ENCODE results near the gene TIMM50.

Gene TIMM50

GRCh38 chr19:39502640-39503417 is 22.2 kb downstream of the TIMM50 start:
- DNase-seq = no peak

- DNase-seq = no peak
These were observed 25.9 kb downstream of the TIMM50 start for GRCh38 chr19:39506598-39506943.

GRCh38 chr19:39506944-39507714 is 26.5 kb downstream of the TIMM50 start:
- DNase-seq = peak; percentile 67

GRCh38 chr19:39507715-39508364 is 27.2 kb downstream of the TIMM50 start:
- no peak for DNase-seq

- DNase-seq = no peak
These were observed 28.0 kb downstream of the TIMM50 start for GRCh38 chr19:39508629-39509028.

GRCh38 chr19:39509233-39509632 is 28.6 kb downstream of the TIMM50 start:
- no peak for DNase-seq

- no peak for DNase-seq
These were observed 32.4 kb downstream of the TIMM50 start for GRCh38 chr19:39512988-39513387.

- DNase-seq = no peak
These were observed 34.4 kb downstream of the TIMM50 start, which contains the start of gene SELENOV for GRCh38 chr19:39514840-39515550. SELENOV (plus strand) TSS chr19:39515139; CDS start chr19:39515213, 74 bp downstream.

- no peak for DNase-seq
These were observed 35.0 kb downstream of the TIMM50 start for GRCh38 chr19:39515551-39516191.

- no peak for DNase-seq
These were observed 35.6 kb downstream of the TIMM50 start for GRCh38 chr19:39516270-39516669.

GRCh38 chr19:39517432-39517831 is 36.8 kb downstream of the TIMM50 start:
- no peak for DNase-seq

GRCh38 chr19:39518458-39518857 is 37.8 kb downstream of the TIMM50 start:
- DNase-seq = no peak

GRCh38 chr19:39518975-39519374 is 38.3 kb downstream of the TIMM50 start:
- no peak for DNase-seq

- no peak for DNase-seq
These were observed 40.2 kb downstream of the TIMM50 start for GRCh38 chr19:39520541-39521484.

- no peak for DNase-seq
These were observed 43.9 kb downstream of the TIMM50 start for GRCh38 chr19:39524495-39524894.

- DNase-seq = no peak
These were observed 44.6 kb downstream of the TIMM50 start for GRCh38 chr19:39525205-39525604.

GRCh38 chr19:39531834-39532232 is 51.2 kb downstream of the TIMM50 start:
- no peak for DNase-seq

- peak; percentile 91 for DNase-seq
These were observed 51.8 kb downstream of the TIMM50 start, which contains the start of gene EID2B for GRCh38 chr19:39532233-39533002. EID2B (minus strand) TSS chr19:39532852; CDS start chr19:39532802, 50 bp downstream.

- DNase-seq = no peak
These were observed 52.4 kb downstream of the TIMM50 start for GRCh38 chr19:39533003-39533512.

GRCh38 chr19:39533791-39534190 is 53.2 kb downstream of the TIMM50 start:
- DNase-seq = no peak
